GM12872 (cell line): ENCODE data around the gene PSMD3.

Source experiments
- CTCF ChIP-seq: IDR thresholded peaks from 3 replicates; pipeline ENCODE4 v1.5.1; 2011; ENCODE audit warnings: low read depth, mild to moderate bottlenecking, low read length, moderate library complexity; ENCODE audit not compliant: insufficient read depth

PSMD3 gene

GRCh38 chr17:40038882-40039513 is 58.4 kb downstream of the PSMD3 start:
- peak; percentile 35; the same call in 2 of the 3 replicates for TF ChIP-seq CTCF

DNA sequence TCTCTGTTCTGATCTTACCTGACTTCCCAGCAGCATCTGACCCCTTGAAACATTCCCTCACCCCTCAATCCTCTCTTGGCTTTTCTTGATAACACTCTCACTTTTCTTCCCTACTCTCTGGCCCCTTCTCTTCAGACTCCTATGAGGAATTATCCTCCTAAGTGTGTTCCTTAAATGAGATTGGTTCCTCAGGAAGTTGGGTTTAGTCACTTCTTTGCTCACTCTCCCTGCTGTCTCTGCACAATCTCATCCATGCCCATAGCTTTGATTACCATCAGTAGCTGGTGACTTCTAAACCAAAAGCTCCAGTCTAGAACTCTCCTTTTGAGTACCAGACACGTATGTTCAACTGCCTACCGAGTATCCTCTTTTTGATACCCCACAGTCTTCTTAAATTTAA is 60.6 kb downstream of the PSMD3 start:
- TF ChIP-seq CTCF, result no peak
